ENCODE results near the gene ATP2A2. TPM values are rescaled to one million over a fixed set of nuclear protein-coding genes. Genes with fewer than 3 reads are reported as not detected.

Gene ATP2A2
- total RNA-seq, 1 experiment from 2014 or later, result 262 TPM

DNA sequence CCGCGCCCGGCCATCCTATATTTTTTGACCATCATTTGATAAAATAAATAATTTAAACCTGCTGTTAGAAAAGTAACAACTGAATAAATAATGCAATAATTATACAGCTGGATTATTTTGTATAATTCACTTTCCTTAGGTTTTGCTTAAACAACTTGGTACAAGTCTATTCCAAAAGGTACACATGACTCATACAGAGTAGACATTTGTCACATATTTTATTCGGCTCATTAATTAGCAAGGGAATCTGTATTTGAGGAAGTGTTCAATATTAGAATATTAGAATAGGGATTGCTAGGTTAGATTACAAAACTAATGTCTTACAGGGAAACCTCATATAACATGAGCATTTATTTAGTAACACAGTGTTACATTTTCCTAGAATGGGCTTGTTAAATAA, 48.7 kb downstream of the ATP2A2 start:
- no TSS peak for BruUV-seq (replicated peaks)
- Histone ChIP-seq H3K4me3 (ENCODE audit: low read depth, low read length) (no peak overlapping the region), H3K9me3 (no peaks in the 10 kb centered on the region), H3K36me3 (ENCODE audit: control insufficient read depth, insufficient read depth, low read length) (peaks cover 2% of the 10 kb centered on the region; the same call in 1 of the 2 replicates), H3K27me3 (replicated peaks; ENCODE audit: control insufficient read depth, insufficient read depth, low read length) (no peaks in the 10 kb centered on the region), H3K4me1 (no peaks in the 10 kb centered on the region)
- peaks cover 93% of the 10 kb centered on the region for H3K36me3 Mint-ChIP-seq (ENCODE audit: insufficient read depth, unreplicated experiment)
- H3K4me3 Mint-ChIP-seq (ENCODE audit: unreplicated experiment), result no peak overlapping the region
- H3K27me3 Mint-ChIP-seq (ENCODE audit: insufficient read depth, unreplicated experiment), result no peaks in the 10 kb centered on the region
- ChIA-PET POLR2A (no interaction called here), CTCF (interaction anchor here (0.6 kb wide), 1 partner anchor 206 kb away, joined by 5 read pairs; the partner anchor contains the start of gene IFT81)
- H3K9me3 Mint-ChIP-seq (ENCODE audit: unreplicated experiment), result no peaks in the 10 kb centered on the region
- intact Hi-C loops (cut with micrococcal nuclease; ENCODE audit: unreplicated experiment), result no loop called here
- TF ChIP-seq, protein P1, sequence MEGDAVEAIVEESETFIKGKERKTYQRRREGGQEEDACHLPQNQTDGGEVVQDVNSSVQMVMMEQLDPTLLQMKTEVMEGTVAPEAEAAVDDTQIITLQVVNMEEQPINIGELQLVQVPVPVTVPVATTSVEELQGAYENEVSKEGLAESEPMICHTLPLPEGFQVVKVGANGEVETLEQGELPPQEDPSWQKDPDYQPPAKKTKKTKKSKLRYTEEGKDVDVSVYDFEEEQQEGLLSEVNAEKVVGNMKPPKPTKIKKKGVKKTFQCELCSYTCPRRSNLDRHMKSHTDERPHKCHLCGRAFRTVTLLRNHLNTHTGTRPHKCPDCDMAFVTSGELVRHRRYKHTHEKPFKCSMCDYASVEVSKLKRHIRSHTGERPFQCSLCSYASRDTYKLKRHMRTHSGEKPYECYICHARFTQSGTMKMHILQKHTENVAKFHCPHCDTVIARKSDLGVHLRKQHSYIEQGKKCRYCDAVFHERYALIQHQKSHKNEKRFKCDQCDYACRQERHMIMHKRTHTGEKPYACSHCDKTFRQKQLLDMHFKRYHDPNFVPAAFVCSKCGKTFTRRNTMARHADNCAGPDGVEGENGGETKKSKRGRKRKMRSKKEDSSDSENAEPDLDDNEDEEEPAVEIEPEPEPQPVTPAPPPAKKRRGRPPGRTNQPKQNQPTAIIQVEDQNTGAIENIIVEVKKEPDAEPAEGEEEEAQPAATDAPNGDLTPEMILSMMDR (IDR thresholded peaks at IDR 0.05; ENCODE audit: insufficient read depth in 1 of 2, low read depth in 1 of 2, low read length in 1 of 2, severe bottlenecking in 1 of 2, unreplicated experiment in 1 of 2), result no peak
- no peaks in the 10 kb centered on the region for H3K4me1 Mint-ChIP-seq (ENCODE audit: low read depth, unreplicated experiment)
- DNase-seq, result no peak
- H3K27ac Mint-ChIP-seq (ENCODE audit: unreplicated experiment), result no peak overlapping the region

DNA sequence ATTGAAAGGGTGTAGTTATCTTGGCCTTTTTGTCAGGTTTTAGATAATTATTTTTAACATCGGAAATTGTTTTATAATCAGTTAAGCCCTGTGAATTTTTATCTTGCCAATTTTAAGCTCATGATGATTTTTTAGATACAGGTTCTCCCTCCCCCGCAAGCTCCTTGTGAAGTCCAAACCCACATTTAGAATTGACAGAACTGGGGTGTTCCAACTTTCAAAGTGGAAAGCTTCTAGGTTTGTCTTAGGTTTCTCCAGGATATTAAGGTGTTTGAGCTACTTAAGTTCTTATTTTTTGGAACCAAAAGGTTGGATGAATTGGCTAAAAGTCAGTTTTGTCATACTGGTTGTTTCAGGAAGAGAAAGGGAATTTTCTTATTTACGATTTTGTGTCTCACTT, 49.1 kb downstream of the ATP2A2 start:
- no peaks in the 10 kb centered on the region for H3K4me1 Mint-ChIP-seq (ENCODE audit: low read depth, unreplicated experiment)
- intact Hi-C loops (cut with micrococcal nuclease; ENCODE audit: unreplicated experiment), result no loop called here
- H3K4me3 Mint-ChIP-seq (ENCODE audit: unreplicated experiment), result no peak overlapping the region
- BruUV-seq (replicated peaks), result no TSS peak
- CTCF ChIA-PET, result interaction anchor here (0.6 kb wide), 1 partner anchor 206 kb away, joined by 5 read pairs; the partner anchor contains the start of gene IFT81
- DNase-seq, result no peak
- peaks cover 96% of the 10 kb centered on the region for H3K36me3 Mint-ChIP-seq (ENCODE audit: insufficient read depth, unreplicated experiment)
- no peaks in the 10 kb centered on the region for H3K9me3 Mint-ChIP-seq (ENCODE audit: unreplicated experiment)
- H3K36me3 ChIP-seq (ENCODE audit: control insufficient read depth, insufficient read depth, low read length), result peaks cover 4% of the 10 kb centered on the region
- POLR2A ChIA-PET, result interaction anchor here (0.7 kb wide), 1 partner anchor 145 kb away, joined by 3 read pairs; no protein-coding TSS in a partner anchor
- no peak overlapping the region for H3K4me3 ChIP-seq (ENCODE audit: low read depth, low read length)
- TF ChIP-seq, protein P1 (IDR thresholded peaks at IDR 0.05; ENCODE audit: insufficient read depth in 1 of 2, low read depth in 1 of 2, low read length in 1 of 2, severe bottlenecking in 1 of 2, unreplicated experiment in 1 of 2), result no peak
- H3K9me3 ChIP-seq, result no peaks in the 10 kb centered on the region
- no peak overlapping the region for H3K27ac Mint-ChIP-seq (ENCODE audit: unreplicated experiment)
- no peaks in the 10 kb centered on the region for H3K4me1 ChIP-seq
- no peaks in the 10 kb centered on the region for H3K27me3 ChIP-seq (replicated peaks; ENCODE audit: control insufficient read depth, insufficient read depth, low read length)
- no peaks in the 10 kb centered on the region for H3K27me3 Mint-ChIP-seq (ENCODE audit: insufficient read depth, unreplicated experiment)

GRCh38 chr12:110330544-110330943, 49.5 kb downstream of the ATP2A2 start:
- Histone ChIP-seq H3K4me3 (ENCODE audit: low read depth, low read length) (no peak overlapping the region), H3K36me3 (ENCODE audit: control insufficient read depth, insufficient read depth, low read length) (peaks cover 4% of the 10 kb centered on the region), H3K4me1 (no peaks in the 10 kb centered on the region), H3K9me3 (no peaks in the 10 kb centered on the region), H3K27me3 (replicated peaks; ENCODE audit: control insufficient read depth, insufficient read depth, low read length) (no peaks in the 10 kb centered on the region)
- no TSS peak for BruUV-seq (replicated peaks)
- ChIA-PET POLR2A (interaction anchor here (0.7 kb wide), 1 partner anchor 145 kb away, joined by 3 read pairs; no protein-coding TSS in a partner anchor), CTCF (interaction anchor here (0.6 kb wide), 1 partner anchor 207 kb away, joined by 5 read pairs; the partner anchor contains the start of gene IFT81)
- no peaks in the 10 kb centered on the region for H3K4me1 Mint-ChIP-seq (ENCODE audit: low read depth, unreplicated experiment)
- H3K27ac Mint-ChIP-seq (ENCODE audit: unreplicated experiment), result no peak overlapping the region
- no peaks in the 10 kb centered on the region for H3K9me3 Mint-ChIP-seq (ENCODE audit: unreplicated experiment)
- TF ChIP-seq, protein P1 (IDR thresholded peaks at IDR 0.05; ENCODE audit: insufficient read depth in 1 of 2, low read depth in 1 of 2, low read length in 1 of 2, severe bottlenecking in 1 of 2, unreplicated experiment in 1 of 2), result no peak
- no peak overlapping the region for H3K4me3 Mint-ChIP-seq (ENCODE audit: unreplicated experiment)
- no peaks in the 10 kb centered on the region for H3K27me3 Mint-ChIP-seq (ENCODE audit: insufficient read depth, unreplicated experiment)
- DNase-seq, result no peak
- peaks cover 97% of the 10 kb centered on the region for H3K36me3 Mint-ChIP-seq (ENCODE audit: insufficient read depth, unreplicated experiment)
- intact Hi-C loops (cut with micrococcal nuclease; ENCODE audit: unreplicated experiment), result no loop called here
